Fibroblast of mammary gland (primary cell): ENCODE measurements around the gene RFX3.
A peak's percentile ranks its signal among the peaks of the same experiment; 100 is the strongest.

Source experiments
- DNase-seq: peaks from one replicate; pipeline ENCODE4 v3.0.0-alpha.2; 2010; ENCODE audit warnings: low read depth
- H3K4me3 ChIP-seq: 2 replicates; pipeline ENCODE4 v1.5.1; 2011; ENCODE audit warnings: low read depth, mild to moderate bottlenecking, low read length, moderate library complexity; ENCODE audit not compliant: control insufficient read depth
- CTCF ChIP-seq: conservative IDR thresholded peaks from 2 replicates; pipeline ENCODE4 v1.5.1; 2011; ENCODE audit warnings: low read depth, low read length, inconsistent platforms; ENCODE audit not compliant: control insufficient read depth, insufficient read depth

RFX3 gene

GRCh38 chr9:3446313-3446712 is 79.5 kb downstream of the RFX3 start:
- peak; percentile 21 for DNase-seq
- no peak for TF ChIP-seq CTCF
- H3K4me3 ChIP-seq = no peak overlapping the region

GRCh38 chr9:3444016-3444415 is 81.8 kb downstream of the RFX3 start:
- TF ChIP-seq CTCF = no peak
- no peak for DNase-seq
- H3K4me3 ChIP-seq = no peak overlapping the region

- peak; percentile 77 for TF ChIP-seq CTCF
- H3K4me3 ChIP-seq = no peak overlapping the region
- DNase-seq = peak; percentile 79
These were observed 84.5 kb downstream of the RFX3 start for GRCh38 chr9:3441197-3441816.

GRCh38 chr9:3436629-3437420 is 89.0 kb downstream of the RFX3 start:
- DNase-seq = peak; percentile 39
- no peak for TF ChIP-seq CTCF
- H3K4me3 ChIP-seq = no peak overlapping the region

- peak; percentile 12 for DNase-seq
- no peak overlapping the region for H3K4me3 ChIP-seq
- TF ChIP-seq CTCF = no peak
These were observed 90.1 kb downstream of the RFX3 start for GRCh38 chr9:3435732-3436131.

- no peak overlapping the region for H3K4me3 ChIP-seq
- TF ChIP-seq CTCF = no peak
- peak; percentile 88 for DNase-seq
These were observed 91.2 kb downstream of the RFX3 start for GRCh38 chr9:3434594-3434993.
